K562 (cell line): ENCODE results near the gene MAMDC4. TPM values are rescaled to one million over a fixed set of nuclear protein-coding genes. Genes with fewer than 3 reads are reported as not detected.
A peak's percentile ranks its signal among the peaks of the same experiment; 100 is the strongest.

Experiments used
- DMBX1 ChIP-seq: fragments of 250-450 bp; sonication (Bioruptor Pico); IDR thresholded peaks from 2 replicates; pipeline ENCODE4 v1.8.0; 2022; ENCODE audit warnings: inconsistent platforms, mild to moderate bottlenecking, moderate library complexity, borderline replicate concordance
- ELK1 ChIP-seq: sonication (generic); formaldehyde crosslinking; IDR thresholded peaks from 2 replicates; pipeline ENCODE4 v1.8.1; 2022; ENCODE audit warnings: missing genetic modification reagents
- HOXB6 ChIP-seq: fragments of 250-450 bp; sonication (Bioruptor Pico); IDR thresholded peaks from 2 replicates; pipeline ENCODE4 v1.5.1; 2022; ENCODE audit warnings: mild to moderate bottlenecking, borderline replicate concordance
- IRF2 ChIP-seq: sonication (generic); formaldehyde crosslinking; IDR thresholded peaks from 2 replicates; pipeline ENCODE4 v1.8.1; 2022; ENCODE audit warnings: mild to moderate bottlenecking, missing genetic modification reagents
- JUND ChIP-seq, 2 experiments: IDR thresholded peaks; 2 replicates in 1 of 2; 3 replicates in 1 of 2; pipeline ENCODE4 v1.6.1; 2011; ENCODE audit warnings: borderline replicate concordance in 2 of 2, low read depth in 2 of 2, low read length in 2 of 2, improper control_type of control experiment in 1 of 2, missing biosample characterization in 1 of 2, missing genetic modification characterization in 1 of 2, missing genetic modification reagents in 1 of 2
- MLX ChIP-seq, 2 experiments: fragments of 450-650 bp in 1 of 2; sonication (generic) in 1 of 2; formaldehyde crosslinking; conservative IDR thresholded peaks; 2 replicates each; pipeline versions ENCODE4 v1.4.0 to v1.8.1; 2020 to 2022; ENCODE audit warnings: mild to moderate bottlenecking in 1 of 2, missing genetic modification reagents in 1 of 2
- NR4A1 ChIP-seq, 2 experiments: fragments of 250-450 bp in 1 of 2; fragments of 450-650 bp in 1 of 2; sonication (Bioruptor Pico) in 1 of 2; IDR thresholded peaks; 2 replicates each; pipeline versions ENCODE4 v1.4.0 to v1.6.1; 2016 to 2020; ENCODE audit warnings: mild to moderate bottlenecking in 2 of 2, missing compliant biosample characterization in 1 of 2, missing genetic modification characterization in 1 of 2, moderate library complexity in 1 of 2
- NUFIP1 ChIP-seq: fragments of 450-650 bp; IDR thresholded peaks from 2 replicates; pipeline ENCODE4 v1.6.1; 2018; ENCODE audit not compliant: partially characterized antibody
- RBBP5 ChIP-seq: fragments of 200-600 bp; sonication (generic); IDR thresholded peaks from 2 replicates; pipeline ENCODE4 v1.6.1; 2012; ENCODE audit warnings: borderline replicate concordance, mild to moderate bottlenecking, low read length, control low read depth, inconsistent platforms; ENCODE audit not compliant: insufficient read depth, poor library complexity, severe bottlenecking
- RBM14 ChIP-seq: fragments of 200-400 bp; formaldehyde crosslinking; IDR thresholded peaks from 2 replicates; pipeline ENCODE4 v1.6.1; 2018; ENCODE audit warnings: low read depth, mild to moderate bottlenecking, low read length, moderate library complexity, borderline replicate concordance; ENCODE audit not compliant: insufficient read depth
- SIN3A ChIP-seq, 2 experiments: fragments of 150-350 bp in 1 of 2; IDR thresholded peaks; 2 replicates each; pipeline ENCODE4 v1.6.1; 2011 to 2016; ENCODE audit warnings: borderline replicate concordance in 2 of 2, low read depth in 2 of 2, low read length in 2 of 2, mild to moderate bottlenecking in 2 of 2, moderate library complexity in 2 of 2; ENCODE audit not compliant: control insufficient read depth in 1 of 2
- SIRT6 ChIP-seq: IDR thresholded peaks from one replicate; pipeline ENCODE4 v1.6.1; 2012; ENCODE audit warnings: low read depth, mild to moderate bottlenecking, control low read depth, inconsistent platforms, low read length, moderate library complexity
- SMARCE1 ChIP-seq: fragments of 450-650 bp; IDR thresholded peaks from 2 replicates; pipeline ENCODE4 v1.7.1; 2016; ENCODE audit warnings: mild to moderate bottlenecking
- STAT6 ChIP-seq: sonication (generic); formaldehyde crosslinking; IDR thresholded peaks from 2 replicates; pipeline ENCODE4 v1.8.1; 2023; ENCODE audit warnings: mild to moderate bottlenecking, missing genetic modification reagents
- YBX1 ChIP-seq: fragments of 450-650 bp; IDR thresholded peaks from 2 replicates; pipeline ENCODE4 v1.7.1; 2016; ENCODE audit warnings: mild to moderate bottlenecking
- ZBED1 ChIP-seq: IDR thresholded peaks from 2 replicates; pipeline ENCODE4 v1.6.1; 2014
- ZBTB7A ChIP-seq: IDR thresholded peaks from 2 replicates; pipeline ENCODE4 v1.6.1; 2011; ENCODE audit warnings: low read depth, mild to moderate bottlenecking, low read length, moderate library complexity, borderline replicate concordance; ENCODE audit not compliant: control insufficient read depth
- ZBTB8A ChIP-seq: fragments of 450-650 bp; IDR thresholded peaks from 2 replicates; pipeline ENCODE4 v1.6.1; 2018; ENCODE audit warnings: mild to moderate bottlenecking, moderate library complexity; ENCODE audit not compliant: partially characterized antibody
- ZC3H11A ChIP-seq: IDR thresholded peaks from 2 replicates; pipeline ENCODE4 v1.6.1; 2012; ENCODE audit warnings: low read depth, low read length, improper control_type of control experiment
- ZNF140 ChIP-seq: fragments of 250-450 bp; sonication (Bioruptor Pico); IDR thresholded peaks from 2 replicates; pipeline ENCODE4 v1.8.0; 2021; ENCODE audit warnings: moderate library complexity, mild to moderate bottlenecking, inconsistent platforms
- ZNF224 ChIP-seq: sonication (generic); formaldehyde crosslinking; IDR thresholded peaks from 2 replicates; pipeline ENCODE4 v1.8.0; 2022; ENCODE audit warnings: mild to moderate bottlenecking, missing genetic modification reagents
- ZNF384 ChIP-seq: IDR thresholded peaks from 2 replicates; pipeline ENCODE4 v1.6.1; 2012; ENCODE audit warnings: low read depth, low read length, improper control_type of control experiment
- ZNF695 ChIP-seq: fragments of 450-650 bp; formaldehyde crosslinking; IDR thresholded peaks from 2 replicates; pipeline ENCODE4 v1.4.0; 2020; ENCODE audit warnings: mild to moderate bottlenecking, moderate library complexity
- polyA plus RNA-seq, 8 experiments: library from polyadenylated mRNA; depleted of rRNA in 4 of 8; stranded (reverse) in 5 of 8; unstranded in 3 of 8; fragments of >200 nt; fragmentation: Nextera tagmentation in 2 of 8; fragmentation: Illumina TruSeq in 1 of 8; extraction: Ambion mirVana in 2 of 8; extraction: Trizol in 1 of 8; gene quantifications; 2 replicates each; pipeline versions ENCODE4 v1.2.1 to v1.2.3, GENCODE V29; 2011 to 2014; ENCODE audit warnings: inconsistent platforms in 1 of 8, missing spikeins in 1 of 8
- total RNA-seq, 7 experiments: library from RNA; depleted of rRNA in 6 of 7; stranded (reverse); fragments of >200 nt in 6 of 7; fragmentation: Illumina TruSeq in 2 of 7; extraction: Trizol in 2 of 7; gene quantifications; 2 replicates each; pipeline versions ENCODE4 v1.2.1 to v1.2.3, GENCODE V29; 2011 to 2021; ENCODE audit warnings: low replicate concordance in 1 of 7

MAMDC4 gene
- total and polyA plus RNA-seq, 9 of the 15 experiments (the other 6 are each of a cell fraction or from before 2014, with no cell fraction given): 0.03 to 10.8 (median 1.5) TPM

GRCh38 chr9:136807281-136808074 lies 44.7 kb upstream of the MAMDC4 start, which contains the start of gene RABL6 (continued):
- no peak for TF ChIP-seq ELK1 (CRISPR knock-in tag)
- no peak for TF ChIP-seq ZBED1
- TF ChIP-seq ZNF384: no peak
- no peak for TF ChIP-seq HOXB6 (CRISPR knock-in tag)
- no peak for TF ChIP-seq ZBTB8A
- TF ChIP-seq ZBTB7A: no peak
- no peak for TF ChIP-seq ZNF224
- TF ChIP-seq ZC3H11A: no peak
- TF ChIP-seq DMBX1 (CRISPR knock-in tag): no peak
- no peak for TF ChIP-seq ZNF140 (CRISPR knock-in tag)
- TF ChIP-seq SMARCE1: no peak
- no peak for TF ChIP-seq RBBP5
- no peak for TF ChIP-seq JUND (IDR thresholded peaks at IDR 0.05; ENCODE audit: borderline replicate concordance, low read depth, low read length)
- no peak for TF ChIP-seq JUND (tag; IDR thresholded peaks at IDR 0.05; ENCODE audit: borderline replicate concordance, low read depth, low read length)
- no peak for TF ChIP-seq STAT6
- no peak for TF ChIP-seq NUFIP1
- TF ChIP-seq SIN3A (IDR thresholded peaks at IDR 0.05; ENCODE audit: borderline replicate concordance in 2 of 2, control insufficient read depth in 1 of 2, low read depth in 2 of 2, low read length in 2 of 2): peak in 1 of 2 experiments; percentile 77; a peak in 2 of 4 replicates
- no peak for TF ChIP-seq IRF2 (CRISPR knock-in tag)
- TF ChIP-seq NR4A1 (CRISPR knock-in tag; IDR thresholded peaks at IDR 0.05): no peak
- no peak for TF ChIP-seq NR4A1 (tag; IDR thresholded peaks at IDR 0.05)
- no peak for TF ChIP-seq SIRT6
- no peak for TF ChIP-seq ZNF695 (CRISPR knock-in tag)
- no peak for TF ChIP-seq MLX (CRISPR knock-in tag; conservative IDR thresholded peaks at IDR 0.05)
- 0 out of 2 replicates have a peak, but pooled peaks have one; percentile 36 for TF ChIP-seq RBM14
- no peak for TF ChIP-seq YBX1
